Activated T-cell treated with anti-CD3 and anti-CD28 coated beads, Interleukin-2, amount 50 U/mL, for 1 hour (primary cell): ENCODE data around the gene PPARGC1A.

ENCODE experiments used
- DNase-seq: peaks from one replicate; pipeline ENCODE4 v3.0.0-alpha.2; 2020

The PPARGC1A gene

GRCh38 chr4:23768541-23768940, 121.3 kb downstream of the PPARGC1A start:
- no peak for DNase-seq

GRCh38 chr4:23766344-23766743, 123.5 kb downstream of the PPARGC1A start:
- no peak for DNase-seq

DNA sequence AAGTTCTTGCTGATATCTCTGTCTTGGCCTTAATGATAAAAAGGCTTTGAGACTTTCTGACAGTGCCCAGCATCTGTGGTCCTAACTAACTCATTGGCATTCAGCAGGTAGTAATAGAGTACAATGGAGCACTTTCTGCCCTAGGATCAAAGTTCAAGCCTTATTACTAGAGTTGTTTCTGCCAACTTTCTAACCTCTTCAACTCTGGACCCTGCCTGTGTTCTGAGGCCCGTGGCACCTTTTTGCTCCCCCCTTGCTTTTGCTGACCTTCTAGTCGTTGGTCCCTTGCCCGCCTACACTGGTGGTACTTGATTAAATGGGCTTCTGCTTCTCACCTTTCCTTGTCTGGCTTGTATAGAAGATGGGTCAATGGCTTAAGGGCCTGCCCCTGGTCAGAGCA, 126.3 kb downstream of the PPARGC1A start:
- DNase-seq, result no peak

GRCh38 chr4:23762551-23762950, 127.3 kb downstream of the PPARGC1A start:
- no peak for DNase-seq

DNA sequence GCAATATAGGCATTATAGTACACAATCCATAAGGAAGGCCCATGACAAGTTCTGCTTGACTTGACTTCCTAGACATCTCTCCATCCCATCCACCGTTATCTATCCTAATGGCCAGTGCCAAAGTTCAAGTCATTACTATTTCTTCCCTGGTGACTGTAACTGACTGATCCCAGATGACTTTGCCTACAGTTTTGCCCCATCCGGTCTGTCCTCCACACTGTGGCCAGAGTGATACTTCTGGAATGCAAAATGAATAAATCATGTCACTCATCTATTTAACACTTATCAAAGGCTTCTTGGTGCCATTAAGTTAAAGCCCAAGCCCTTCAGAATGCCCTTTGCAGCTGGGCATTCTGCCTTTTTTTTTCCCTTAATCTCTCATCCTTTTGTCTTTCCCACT, 130.8 kb downstream of the PPARGC1A start:
- no peak for DNase-seq

DNA sequence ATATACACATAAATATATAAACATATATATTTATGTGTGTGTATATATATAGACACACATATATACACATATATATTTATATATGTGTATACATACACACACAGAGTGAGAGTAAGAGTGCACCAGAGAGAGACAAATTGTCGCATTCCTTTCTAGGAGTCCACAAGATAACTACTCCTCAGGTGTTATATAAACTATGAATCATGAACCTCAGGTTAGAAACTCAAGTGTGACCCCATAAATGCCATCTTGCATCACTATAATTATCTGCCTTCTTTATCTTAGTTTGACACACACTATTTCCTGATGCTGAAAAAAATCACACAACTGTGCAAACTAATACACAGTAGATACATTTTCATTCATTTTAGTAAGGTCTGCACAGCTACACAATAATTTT, 135.2 kb downstream of the PPARGC1A start:
- no peak for DNase-seq

GRCh38 chr4:23750125-23750524, 139.7 kb downstream of the PPARGC1A start:
- DNase-seq, result no peak

DNA sequence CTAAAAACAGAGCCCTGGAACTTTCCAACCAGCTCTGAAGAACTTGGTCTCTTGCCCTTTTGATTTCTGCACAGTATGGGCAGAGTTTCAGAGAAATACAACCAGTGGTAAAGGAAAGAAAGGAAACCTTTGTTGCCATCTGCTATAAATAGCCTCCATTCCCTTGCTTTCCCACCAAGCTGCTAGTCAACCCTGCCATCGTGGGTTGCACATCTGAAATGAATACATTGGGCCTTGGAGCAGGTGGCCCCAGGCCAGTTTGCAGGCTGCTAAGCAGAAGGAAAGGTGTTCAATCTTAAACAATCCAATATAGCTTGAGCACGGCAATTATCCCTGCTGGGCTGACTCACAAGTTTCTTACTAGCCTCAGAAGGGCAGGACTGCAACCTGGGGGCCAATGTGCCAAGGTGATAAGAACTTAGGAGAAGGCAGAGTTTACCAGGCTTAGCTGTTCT, 142.5 kb downstream of the PPARGC1A start:
- no peak for DNase-seq

- no peak for DNase-seq
Measured at GRCh38 chr4:23746672-23747071, 143.2 kb downstream of the PPARGC1A start.

DNA sequence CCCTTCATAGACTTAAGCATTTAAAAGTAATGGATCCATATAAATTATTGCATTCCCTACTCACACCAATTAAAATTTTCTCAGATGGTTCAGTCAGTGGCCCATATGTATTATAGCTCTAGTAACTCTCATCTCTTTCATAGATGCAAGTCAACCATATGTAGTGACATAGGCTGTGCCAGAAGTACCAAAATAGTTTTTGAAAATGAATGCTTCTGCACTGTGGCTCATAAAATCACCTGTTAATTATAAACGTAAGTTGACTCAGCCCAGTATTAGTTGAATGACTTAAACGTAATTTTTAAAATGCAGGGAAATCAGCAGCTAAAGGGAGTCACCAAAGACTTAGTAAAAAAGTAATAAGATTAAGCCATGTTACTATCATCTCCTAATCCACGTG, 143.8 kb downstream of the PPARGC1A start:
- no peak for DNase-seq

GRCh38 chr4:23745377-23745776, 144.5 kb downstream of the PPARGC1A start:
- no peak for DNase-seq
